IMR-90 (cell line): ENCODE results near the gene ARMC6. TPM values are rescaled to one million over a fixed set of nuclear protein-coding genes. Genes with fewer than 3 reads are reported as not detected.

Experiments
- ATAC-seq: fragments of 200-7000 bp; cut with Tn5 transposase; 2 replicates; pipeline ENCODE4 v1.9.1; 2020; ENCODE audit warnings: low read depth, mild to moderate bottlenecking, moderate library complexity
- BruUV-seq: library from RNA; stranded (reverse); fragments of 400-500 nt; replicated peaks from 2 replicates; lab custom pipeline; 2021; lab: Mats Ljungman, UMichigan
- CTCF ChIA-PET: fragments of 300-600 bp; formaldehyde crosslinking; extraction: SDS; loops from one replicate; lab custom pipeline; 2021; ENCODE audit warnings: antibody characterized with exemption; lab: Yijun Ruan, JAX
- POLR2A ChIA-PET: fragments of 300-600 bp; sonication (Branson Sonifier 250); formaldehyde crosslinking; loops from one replicate; lab custom pipeline; 2022; ENCODE audit warnings: antibody characterized with exemption; ENCODE audit not compliant: unreplicated experiment; lab: Charles Lee
- DNase-seq: peaks from one replicate; pipeline ENCODE4 v3.0.0; 2013
- H2AFZ ChIP-seq: replicated peaks from 2 replicates; pipeline ENCODE3; 2013; ENCODE audit warnings: low read length, mild to moderate bottlenecking; ENCODE audit not compliant: poor library complexity
- H2AK5ac ChIP-seq: 2 replicates; pipeline ENCODE4 v1.6.1; 2013; ENCODE audit warnings: low read depth, low read length, inconsistent platforms
- H2AK9ac ChIP-seq: replicated peaks from 2 replicates; pipeline ENCODE3; 2013; ENCODE audit warnings: mild to moderate bottlenecking, low read depth, low read length, moderate library complexity; ENCODE audit not compliant: poor library complexity
- H2BK120ac ChIP-seq: 2 replicates; pipeline ENCODE4 v1.6.1; 2013; ENCODE audit warnings: low read depth, low read length, inconsistent platforms
- H2BK15ac ChIP-seq: 3 replicates; pipeline ENCODE4 v1.6.1; 2013; ENCODE audit warnings: low read depth, low read length, inconsistent platforms
- H2BK20ac ChIP-seq: 2 replicates; pipeline ENCODE4 v1.6.1; 2013; ENCODE audit warnings: low read depth, mild to moderate bottlenecking, inconsistent platforms, low read length, moderate library complexity
- H2BK5ac ChIP-seq: 2 replicates; pipeline ENCODE4 v1.6.1; 2013; ENCODE audit warnings: mild to moderate bottlenecking, low read depth, low read length, inconsistent platforms; ENCODE audit not compliant: poor library complexity, severe bottlenecking
- H3K14ac ChIP-seq: replicated peaks from 2 replicates; pipeline ENCODE4 v1.6.1; 2013; ENCODE audit warnings: low read depth, low read length, inconsistent platforms
- H3K18ac ChIP-seq: 2 replicates; pipeline ENCODE4 v1.6.1; 2013; ENCODE audit warnings: low read depth, low read length, control low read depth
- H3K23ac ChIP-seq: 2 replicates; pipeline ENCODE4 v1.6.1; 2013; ENCODE audit warnings: low read depth, low read length, inconsistent platforms
- H3K27ac ChIP-seq: 2 replicates; pipeline ENCODE4 v1.5.1; 2013; ENCODE audit warnings: mild to moderate bottlenecking, control low read depth, low read length; ENCODE audit not compliant: insufficient read depth
- H3K27me3 ChIP-seq: 2 replicates; pipeline ENCODE4 v1.6.1; 2013; ENCODE audit warnings: low read length; ENCODE audit not compliant: control insufficient read depth, insufficient read depth
- H3K36me3 ChIP-seq: 2 replicates; pipeline ENCODE4 v1.6.1; 2013; ENCODE audit warnings: low read length, mixed read lengths; ENCODE audit not compliant: control insufficient read depth, insufficient read depth
- H3K4ac ChIP-seq: 2 replicates; pipeline ENCODE4 v1.6.1; 2013; ENCODE audit warnings: low read depth, low read length, inconsistent platforms
- H3K4me1 ChIP-seq: 2 replicates; pipeline ENCODE4 v1.6.1; 2013; ENCODE audit warnings: low read length, mixed read lengths; ENCODE audit not compliant: control insufficient read depth, insufficient read depth
- H3K4me2 ChIP-seq: 2 replicates; pipeline ENCODE4 v1.6.1; 2013; ENCODE audit warnings: low read depth, mild to moderate bottlenecking, control low read depth, low read length, moderate library complexity
- H3K4me3 ChIP-seq: 2 replicates; pipeline ENCODE4 v1.5.1; 2013; ENCODE audit warnings: low read depth, mild to moderate bottlenecking, control low read depth, low read length, moderate library complexity; ENCODE audit not compliant: insufficient read depth
- H3K56ac ChIP-seq: 2 replicates; pipeline ENCODE4 v1.6.1; 2013; ENCODE audit warnings: low read length, inconsistent platforms; ENCODE audit not compliant: insufficient read depth; ENCODE audit errors: extremely low read depth
- H3K79me1 ChIP-seq, 2 experiments: 2 replicates each; pipeline ENCODE4 v1.6.1; 2013; ENCODE audit warnings: low read length in 2 of 2, inconsistent platforms in 1 of 2, low read depth in 1 of 2
- H3K9ac ChIP-seq: 2 replicates; pipeline ENCODE4 v1.6.1; 2013; ENCODE audit warnings: low read depth, low read length, control low read depth
- H3K9me1 ChIP-seq: 2 replicates; pipeline ENCODE4 v1.6.1; 2013; ENCODE audit warnings: low read length, inconsistent platforms; ENCODE audit not compliant: insufficient read depth
- H3K9me3 ChIP-seq: 2 replicates; pipeline ENCODE4 v1.6.1; 2013; ENCODE audit warnings: low read length; ENCODE audit not compliant: control insufficient read depth, insufficient read depth
- H4K20me1 ChIP-seq: 2 replicates; pipeline ENCODE4 v1.6.1; 2013; ENCODE audit warnings: low read length, inconsistent platforms; ENCODE audit not compliant: insufficient read depth
- H4K5ac ChIP-seq: 2 replicates; pipeline ENCODE4 v1.6.1; 2013; ENCODE audit warnings: mild to moderate bottlenecking, low read depth, low read length, control low read depth
- H4K8ac ChIP-seq, 2 experiments: 2 replicates each; pipeline ENCODE4 v1.6.1; 2013; ENCODE audit warnings: low read depth in 2 of 2, low read length in 2 of 2, control low read depth in 1 of 2, inconsistent platforms in 1 of 2
- H4K91ac ChIP-seq: 2 replicates; pipeline ENCODE4 v1.6.1; 2013; ENCODE audit warnings: low read depth, low read length, inconsistent platforms; ENCODE audit not compliant: insufficient read depth
- CEBPB ChIP-seq: IDR thresholded peaks from 2 replicates; pipeline ENCODE4 v1.6.1; 2012; ENCODE audit warnings: low read depth, low read length, improper control_type of control experiment
- CTCF ChIP-seq: conservative IDR thresholded peaks from 2 replicates; pipeline ENCODE4 v1.5.1; 2012; ENCODE audit warnings: mild to moderate bottlenecking, low read depth, low read length, improper control_type of control experiment
- FOS ChIP-seq: fragments of 150-350 bp; IDR thresholded peaks from 2 replicates; pipeline ENCODE4 v1.6.1; 2016; ENCODE audit warnings: low read depth, low read length
- MAZ ChIP-seq: IDR thresholded peaks from 2 replicates; pipeline ENCODE4 v1.6.1; 2012; ENCODE audit warnings: low read depth, mild to moderate bottlenecking, low read length, improper control_type of control experiment, moderate library complexity, borderline replicate concordance
- MXI1 ChIP-seq: IDR thresholded peaks from 2 replicates; pipeline ENCODE4 v1.6.1; 2012; ENCODE audit warnings: low read depth, mild to moderate bottlenecking, low read length, moderate library complexity, borderline replicate concordance
- POLR2A ChIP-seq: IDR thresholded peaks from 2 replicates; pipeline ENCODE4 v1.6.1; 2012; ENCODE audit warnings: mild to moderate bottlenecking, low read depth, low read length
- RCOR1 ChIP-seq: IDR thresholded peaks from 2 replicates; pipeline ENCODE4 v1.6.1; 2012; ENCODE audit warnings: mild to moderate bottlenecking, low read length, improper control_type of control experiment; ENCODE audit not compliant: insufficient replicate concordance
- SMC3 ChIP-seq: fragments of 150-350 bp; IDR thresholded peaks from 2 replicates; pipeline ENCODE4 v1.6.1; 2016; ENCODE audit warnings: low read depth, mild to moderate bottlenecking, antibody characterized with exemption, low read length, moderate library complexity
- WGBS, 2 experiments: methylation state at CpG; one replicate each; pipeline versions ENCODE4 v1.1.5 to v1.1.7; 2013; ENCODE audit warnings: missing lambda C conversion rate in 2 of 2; ENCODE audit not compliant: insufficient read length in 1 of 2; ENCODE audit errors: extremely low coverage in 2 of 2; 5-methylcytosine and 5-hydroxymethylcytosine counted together
- dilution Hi-C: fragments of 300-500 bp; cut with HindIII; formaldehyde crosslinking; loops from one replicate; pipeline ENCODE4 v1.14.3; 2018; ENCODE audit warnings: low sequenced_read_pairs; ENCODE audit not compliant: unreplicated experiment
- in situ Hi-C: fragments of 300-500 bp; cut with MboI; formaldehyde crosslinking; loops from 3 replicates; pipeline ENCODE4 v1.14.3; 2019; ENCODE audit warnings: low sequenced_read_pairs, inconsistent platforms, mixed read lengths
- intact Hi-C: fragments of 100-400 bp; cut with micrococcal nuclease; formaldehyde crosslinking; loops from 2 replicates; pipeline ENCODE4 v1.10.0; 2022
- polyA plus RNA-seq, 3 experiments: library from polyadenylated mRNA; depleted of rRNA; stranded (reverse); fragments of >200 nt; gene quantifications; 2 replicates each; pipeline ENCODE4 v1.2.3, GENCODE V29; 2012; ENCODE audit warnings: low replicate concordance in 1 of 3
- total RNA-seq: library from RNA; depleted of rRNA; stranded (reverse); fragments of >200 nt; gene quantifications from 2 replicates; pipeline ENCODE4 v1.2.3, GENCODE V29; 2012
- TF ChIP-seq, protein P1 (sequence below): fragments of 150-350 bp; IDR thresholded peaks from 2 replicates; pipeline ENCODE4 v1.6.1; 2016; ENCODE audit warnings: low read depth, mild to moderate bottlenecking, low read length, moderate library complexity, borderline replicate concordance

The ARMC6 gene
- total and polyA plus RNA-seq, 2 of the 4 experiments (the other 2 are of a cell fraction): 41.5 to 52.7 TPM

GRCh38 chr19:19083413-19084178, 50.2 kb downstream of the ARMC6 start (continued):
- no peak for TF ChIP-seq POLR2A

DNA sequence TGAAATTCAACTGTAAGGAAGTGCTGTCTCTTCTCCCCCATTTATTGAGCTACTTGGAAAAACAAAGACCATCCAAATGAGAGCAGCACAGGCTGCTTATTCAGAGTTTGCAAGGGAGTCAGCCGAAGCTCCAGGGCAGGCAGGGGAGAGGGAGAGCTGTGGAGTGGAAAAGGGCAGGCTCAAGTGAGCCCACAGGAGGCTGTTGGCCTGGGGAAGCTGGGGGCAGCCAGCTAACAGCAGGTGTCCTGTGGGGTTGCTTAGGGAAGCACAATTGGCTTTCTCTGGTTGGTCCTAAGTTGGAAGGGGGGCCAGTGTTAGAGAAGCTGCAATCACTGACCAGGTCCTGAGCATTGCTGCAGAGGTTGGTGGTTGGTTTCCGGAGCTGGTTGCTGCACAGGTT, 54.3 kb downstream of the ARMC6 start:
- no peaks in the 10 kb centered on the region for H3K9me3 ChIP-seq
- H2AFZ ChIP-seq: no peak overlapping the region
- H4K8ac ChIP-seq: no peak overlapping the region
- in situ Hi-C loops: no loop called here
- DNase-seq (no peak), ATAC-seq (no peak)
- no peaks in the 10 kb centered on the region for H3K4me1 ChIP-seq
- POLR2A ChIA-PET: no interaction called here
- intact Hi-C loops: no loop called here
- BruUV-seq: no TSS peak
- no peak overlapping the region for H2BK20ac ChIP-seq
- H3K14ac ChIP-seq: no peak overlapping the region
- H2BK15ac ChIP-seq: no peak overlapping the region
- H2AK5ac ChIP-seq: no peak overlapping the region
- no peaks in the 10 kb centered on the region for H3K27me3 ChIP-seq
- H3K56ac ChIP-seq: no peak overlapping the region
- no peaks in the 10 kb centered on the region for H3K79me1 ChIP-seq
- no peak overlapping the region for H3K9ac ChIP-seq
- WGBS, 2 experiments: no CpG with 5 or more reads among the region's 2 CpGs
- no peak overlapping the region for H3K23ac ChIP-seq
- dilution Hi-C loops: no loop called here
- H2BK120ac ChIP-seq: no peak overlapping the region
- H4K5ac ChIP-seq: no peak overlapping the region
- H3K27ac ChIP-seq: no peak overlapping the region
- H3K36me3 ChIP-seq: peaks cover 1% of the 10 kb centered on the region
- H3K9me1 ChIP-seq: no peaks in the 10 kb centered on the region
- no peak overlapping the region for H4K91ac ChIP-seq
- no peak overlapping the region for H3K18ac ChIP-seq
- CTCF ChIA-PET: no interaction called here
- no peak overlapping the region for H3K4ac ChIP-seq
- H4K20me1 ChIP-seq: no peaks in the 10 kb centered on the region; the same call in 1 of the 2 replicates
- H2BK5ac ChIP-seq: no peak overlapping the region
- TF ChIP-seq MAZ: no peak
- no peak for TF ChIP-seq CEBPB
- TF ChIP-seq SMC3: no peak
- no peak for TF ChIP-seq FOS
- TF ChIP-seq POLR2A: no peak
- TF ChIP-seq, protein P1, sequence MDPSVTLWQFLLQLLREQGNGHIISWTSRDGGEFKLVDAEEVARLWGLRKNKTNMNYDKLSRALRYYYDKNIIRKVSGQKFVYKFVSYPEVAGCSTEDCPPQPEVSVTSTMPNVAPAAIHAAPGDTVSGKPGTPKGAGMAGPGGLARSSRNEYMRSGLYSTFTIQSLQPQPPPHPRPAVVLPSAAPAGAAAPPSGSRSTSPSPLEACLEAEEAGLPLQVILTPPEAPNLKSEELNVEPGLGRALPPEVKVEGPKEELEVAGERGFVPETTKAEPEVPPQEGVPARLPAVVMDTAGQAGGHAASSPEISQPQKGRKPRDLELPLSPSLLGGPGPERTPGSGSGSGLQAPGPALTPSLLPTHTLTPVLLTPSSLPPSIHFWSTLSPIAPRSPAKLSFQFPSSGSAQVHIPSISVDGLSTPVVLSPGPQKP: no peak
- no peak for TF ChIP-seq RCOR1
- no peak for TF ChIP-seq CTCF
- no peak for TF ChIP-seq MXI1
- no peak overlapping the region for H3K4me2 ChIP-seq
- no peak overlapping the region for H3K4me3 ChIP-seq
- no peak overlapping the region for H2AK9ac ChIP-seq
